RPMI7951 (cell line): ENCODE data around the gene CTNNA1. TPM values are rescaled to one million over a fixed set of nuclear protein-coding genes. Genes with fewer than 3 reads are reported as not detected.

Experiments used
- DNase-seq: peaks from one replicate; pipeline ENCODE4 v3.0.0-alpha.2; 2012; ENCODE audit warnings: low read depth
- total RNA-seq: library from RNA; depleted of rRNA; stranded (reverse); fragments of >200 nt; shearing (Covaris generic); gene quantifications from 2 replicates; pipeline ENCODE4 v1.2.3, GENCODE V29; 2014

CTNNA1 gene
- total RNA-seq, 1 experiment from 2014 or later = 243 TPM

DNA sequence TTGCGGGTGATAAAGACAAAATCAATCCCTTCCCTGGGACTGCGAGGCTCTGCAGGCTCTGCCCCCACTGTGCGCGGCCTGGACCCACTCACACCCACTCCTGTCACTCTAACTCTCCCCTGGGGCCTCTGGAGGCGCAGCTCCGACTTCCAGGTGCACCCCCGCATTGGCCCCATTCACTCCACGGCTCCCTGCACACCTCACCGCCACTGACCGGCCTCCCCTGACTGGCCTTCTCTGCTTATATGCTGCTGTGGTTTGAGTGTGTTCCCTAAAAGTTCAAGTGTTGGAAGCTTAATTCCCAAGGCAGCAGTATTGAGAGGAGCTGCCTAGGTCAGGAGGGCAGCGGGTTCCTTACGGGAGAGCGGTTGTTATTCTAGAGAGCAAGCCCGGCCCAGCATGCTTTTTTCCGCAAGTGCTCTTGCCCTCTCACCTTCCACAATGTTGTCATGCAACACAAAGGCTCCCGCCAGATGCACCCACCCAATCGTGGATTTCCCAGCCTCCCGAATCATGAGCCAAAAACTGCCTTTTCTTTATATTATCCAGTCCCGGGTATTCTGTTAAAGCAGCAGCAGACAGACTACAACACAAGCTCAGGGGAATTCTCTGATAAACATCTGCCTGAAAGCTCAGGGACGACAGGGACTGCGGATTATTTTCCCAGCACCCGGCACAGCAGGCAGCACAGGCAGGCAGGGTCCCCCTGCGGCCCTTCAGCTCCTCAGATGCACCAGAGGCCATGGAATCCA is 195.4 kb downstream of the CTNNA1 start:
- DNase-seq = no peak

DNA sequence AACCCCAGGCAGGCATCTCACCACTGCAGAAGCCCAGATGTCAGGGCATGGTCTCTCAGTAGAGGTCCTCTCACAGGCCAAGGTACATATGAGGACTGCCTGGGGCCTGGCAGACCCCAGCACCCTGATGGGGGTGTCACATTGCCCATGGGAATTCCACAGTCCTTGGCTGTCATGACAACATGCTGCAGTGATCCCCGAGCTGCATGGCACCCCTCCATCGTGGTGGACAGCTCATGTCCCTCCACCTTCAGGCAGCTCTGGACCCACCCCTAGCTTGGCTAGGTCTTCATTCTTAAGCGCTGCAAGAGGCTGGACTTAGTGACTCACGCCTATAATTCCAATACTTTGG is 196.0 kb downstream of the CTNNA1 start:
- no peak for DNase-seq

DNA sequence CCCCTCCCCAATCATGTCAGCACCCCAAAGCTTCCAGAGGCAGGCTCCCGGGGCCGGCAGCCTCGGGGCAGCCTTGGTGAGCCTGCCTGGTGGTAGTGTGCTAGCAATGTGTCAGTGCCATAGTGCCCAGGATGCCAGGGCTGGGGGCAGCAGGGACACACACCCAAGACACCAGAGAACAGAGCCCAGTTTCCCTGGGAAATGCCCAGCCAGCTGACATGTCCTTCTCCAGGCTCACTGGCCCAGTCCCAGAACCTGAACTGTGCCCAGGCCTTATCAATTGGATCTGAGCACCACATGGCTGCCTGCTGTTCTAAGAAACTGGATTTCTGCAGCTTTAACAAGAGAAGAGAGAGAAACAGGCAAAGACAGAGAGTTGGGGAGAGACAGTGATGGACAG is 196.8 kb downstream of the CTNNA1 start:
- DNase-seq = no peak

DNA sequence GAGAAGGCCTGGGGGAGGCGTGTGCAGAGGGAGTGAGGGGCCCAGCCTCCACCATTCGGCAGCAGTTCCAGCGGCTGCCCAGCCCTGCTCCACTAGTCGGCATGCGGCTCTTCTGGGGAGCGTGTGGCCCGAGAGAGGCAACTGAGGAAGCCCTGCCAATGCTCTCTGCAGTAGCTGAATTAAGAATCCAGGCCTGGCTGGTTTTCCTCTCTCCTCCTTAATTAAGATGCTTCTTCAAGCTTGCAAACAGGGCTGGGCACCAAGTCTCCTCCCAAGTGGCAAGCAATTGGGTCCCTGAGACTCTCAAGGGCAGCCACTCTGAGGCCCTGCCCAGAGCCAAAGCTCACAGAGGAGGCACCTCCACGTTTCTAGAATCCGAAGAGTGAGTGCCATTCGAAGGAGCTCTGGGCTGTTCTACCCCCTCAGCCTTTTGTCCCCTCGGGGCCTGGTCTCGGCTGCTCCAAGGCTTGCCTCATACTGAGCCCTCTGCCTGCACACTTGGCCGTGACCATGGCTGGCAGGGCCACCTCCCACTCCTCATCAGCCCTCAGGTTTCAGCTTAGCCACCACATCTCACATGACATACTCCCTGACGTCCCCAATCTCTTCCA is 197.3 kb downstream of the CTNNA1 start:
- no peak for DNase-seq

DNA sequence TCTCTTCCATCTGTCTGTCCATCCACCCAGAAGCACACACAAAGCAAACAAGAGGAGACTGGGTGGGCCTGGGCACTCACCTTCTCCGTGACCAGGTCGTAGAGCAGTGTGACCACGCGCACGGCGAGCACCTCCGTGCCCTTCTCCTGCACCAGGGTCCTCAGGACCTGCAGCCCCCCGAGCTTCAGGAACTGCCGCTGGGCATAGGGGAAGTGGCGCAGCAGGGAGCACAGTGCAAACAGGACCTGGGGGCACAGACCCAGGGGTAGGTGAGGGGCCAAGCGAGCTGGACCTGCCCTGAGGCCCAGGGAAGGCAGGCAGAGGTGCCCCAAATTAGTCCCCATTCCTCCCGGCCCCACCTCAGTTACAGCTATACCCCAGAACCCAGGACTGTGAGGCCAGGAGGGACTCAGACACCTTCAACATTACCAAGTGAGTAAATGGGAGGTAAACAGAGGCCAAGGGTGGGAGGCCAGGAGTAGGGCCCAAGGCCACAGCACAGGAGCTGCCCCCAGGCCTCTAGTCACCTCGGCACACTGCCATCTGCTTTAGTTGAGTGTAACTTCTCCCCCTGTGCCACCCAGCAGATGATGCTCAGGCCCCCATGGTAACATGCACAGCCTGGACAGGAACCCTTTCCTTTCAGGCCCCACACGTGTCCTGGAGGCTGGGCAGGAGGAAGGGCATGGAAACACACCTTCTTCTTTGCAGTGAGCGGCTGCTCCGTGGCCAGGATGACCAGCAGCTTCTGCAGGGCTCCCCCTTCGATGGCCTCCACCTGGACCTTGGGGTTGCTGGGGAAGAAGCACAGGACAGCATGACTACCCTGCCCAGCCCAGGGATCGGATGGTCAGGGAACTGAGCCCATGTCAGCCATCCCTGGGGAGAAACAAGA is 198.1 kb downstream of the CTNNA1 start:
- no peak for DNase-seq

DNA sequence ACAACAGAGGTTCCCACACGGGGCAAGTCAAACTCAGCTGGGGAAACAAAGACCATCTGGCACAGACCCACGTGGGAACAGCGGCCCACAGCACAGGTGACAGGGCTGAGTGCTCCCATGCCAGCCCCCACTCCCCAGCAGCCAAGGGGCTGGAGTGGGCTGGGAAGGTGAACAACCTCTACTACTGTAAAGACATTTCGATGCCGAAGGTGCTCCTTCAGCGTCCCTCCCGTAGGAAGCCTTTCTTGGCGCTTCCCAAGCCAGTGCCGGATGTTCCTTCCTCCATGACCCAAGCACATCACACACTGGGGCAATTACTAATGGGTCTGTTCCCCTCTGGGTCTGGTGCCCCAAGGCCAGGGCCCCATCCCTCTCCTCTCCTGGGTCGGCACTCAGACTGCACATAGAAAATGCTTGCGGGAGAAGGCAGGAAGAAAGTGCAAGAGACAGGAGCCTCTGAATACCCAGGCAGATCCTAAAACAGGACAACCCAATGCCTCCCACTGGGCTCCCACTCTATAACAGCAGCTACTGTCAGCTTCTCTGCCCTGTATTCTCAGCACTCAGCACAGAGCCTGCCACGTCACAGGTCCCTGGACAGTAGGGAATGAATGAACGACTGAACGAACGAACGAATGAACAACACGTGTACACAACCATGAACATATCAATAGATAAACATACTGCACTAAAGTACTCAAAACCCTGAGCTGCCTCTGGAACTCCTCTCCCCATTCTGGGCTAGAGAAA is 198.9 kb downstream of the CTNNA1 start:
- DNase-seq = no peak

DNA sequence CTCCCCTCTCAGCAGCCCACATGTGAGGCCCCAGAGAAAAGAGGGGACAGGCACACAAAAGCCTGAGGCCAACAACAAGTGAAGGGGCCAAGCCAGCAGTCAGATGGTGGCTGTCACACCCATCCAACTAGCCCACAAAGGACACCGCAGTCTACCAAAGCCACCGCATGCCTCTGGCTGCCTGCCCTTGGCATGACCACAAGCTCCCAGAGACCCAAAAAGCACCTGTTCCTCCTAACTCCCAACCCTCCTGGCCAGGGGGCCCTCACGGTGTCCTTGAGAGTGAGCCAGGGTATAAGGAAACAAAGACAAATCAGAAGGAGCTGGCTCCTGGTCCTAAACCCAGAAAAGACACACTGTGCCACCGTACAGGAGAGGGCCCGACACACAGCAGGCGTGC is 199.7 kb downstream of the CTNNA1 start:
- DNase-seq = peak; percentile 23

DNA sequence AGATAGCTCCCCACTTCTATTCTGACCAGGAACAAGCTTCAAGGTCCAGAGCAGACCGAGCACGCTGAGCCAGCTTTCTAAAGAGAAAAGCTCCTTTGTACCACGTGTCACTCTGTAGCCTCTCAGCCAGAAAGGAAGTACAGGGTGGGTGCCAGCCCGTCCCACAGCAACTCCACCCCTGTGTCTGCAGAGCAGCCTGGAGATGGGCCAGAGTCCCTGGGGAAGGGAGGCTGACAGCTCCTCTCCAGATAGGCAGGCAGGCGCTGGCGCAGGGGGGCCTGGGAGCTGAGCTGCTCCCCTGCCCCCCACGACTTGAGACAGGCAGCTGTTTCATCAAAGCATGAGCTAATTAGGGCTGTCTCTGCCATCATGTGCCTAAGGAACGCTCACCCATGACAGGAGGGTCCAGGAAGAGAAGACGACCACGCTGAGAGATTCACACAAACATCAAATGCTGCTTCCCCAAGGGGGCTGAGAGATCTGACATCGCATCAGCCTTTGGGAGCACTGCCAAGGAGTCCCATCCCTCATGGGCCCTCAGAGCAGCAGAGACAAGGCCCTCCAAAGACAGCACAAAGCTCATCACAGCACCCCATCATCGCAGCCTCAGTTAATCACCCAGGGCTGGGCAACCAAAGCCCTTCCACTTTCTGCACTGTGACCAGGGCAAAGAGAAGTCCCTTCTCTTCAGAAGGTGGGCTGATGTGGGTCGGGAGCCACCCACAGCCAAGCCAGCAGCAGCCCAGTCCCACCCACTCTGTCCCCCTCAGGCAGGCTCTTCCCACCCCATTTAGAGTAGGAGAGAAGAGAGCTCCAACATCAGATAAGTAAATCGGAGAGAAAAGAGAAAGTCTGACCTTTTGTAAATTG is 200.4 kb downstream of the CTNNA1 start:
- peak; percentile 69 for DNase-seq

DNA sequence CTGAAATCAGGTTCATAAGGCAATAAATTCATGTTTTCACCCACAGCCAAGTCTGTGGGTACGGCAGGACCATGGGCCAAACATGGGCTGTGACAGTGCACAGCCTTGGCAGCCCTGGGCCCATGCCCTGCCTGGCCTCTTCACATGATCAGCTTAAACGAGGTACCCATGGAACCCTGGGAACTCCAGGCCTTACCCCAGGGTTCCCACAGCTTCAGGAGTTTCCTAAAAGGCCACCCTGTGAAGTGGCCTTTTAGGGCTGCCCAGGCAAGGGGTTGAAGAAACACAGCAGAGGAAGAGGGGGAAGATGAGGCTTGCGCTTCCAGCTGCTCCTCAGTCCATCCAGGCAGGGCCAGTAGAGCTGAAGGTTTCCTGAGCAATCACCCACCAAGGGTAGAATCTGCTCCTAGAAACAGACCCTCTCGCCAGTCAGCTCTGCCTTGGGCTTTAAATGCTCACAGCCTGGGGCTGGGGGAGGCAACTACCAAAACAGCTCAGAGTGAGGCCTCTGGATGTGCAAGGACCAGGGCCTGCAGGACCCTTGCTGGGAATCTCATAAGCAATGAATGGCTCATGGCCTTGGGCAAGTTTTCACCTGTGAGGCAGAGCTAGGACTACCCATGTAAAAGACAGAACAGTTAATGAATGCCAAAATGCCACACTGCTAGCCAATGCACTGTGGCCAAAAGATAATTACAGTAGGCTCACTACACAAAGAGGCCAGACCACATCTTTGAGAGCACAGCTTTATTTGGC is 201.2 kb downstream of the CTNNA1 start:
- no peak for DNase-seq

DNA sequence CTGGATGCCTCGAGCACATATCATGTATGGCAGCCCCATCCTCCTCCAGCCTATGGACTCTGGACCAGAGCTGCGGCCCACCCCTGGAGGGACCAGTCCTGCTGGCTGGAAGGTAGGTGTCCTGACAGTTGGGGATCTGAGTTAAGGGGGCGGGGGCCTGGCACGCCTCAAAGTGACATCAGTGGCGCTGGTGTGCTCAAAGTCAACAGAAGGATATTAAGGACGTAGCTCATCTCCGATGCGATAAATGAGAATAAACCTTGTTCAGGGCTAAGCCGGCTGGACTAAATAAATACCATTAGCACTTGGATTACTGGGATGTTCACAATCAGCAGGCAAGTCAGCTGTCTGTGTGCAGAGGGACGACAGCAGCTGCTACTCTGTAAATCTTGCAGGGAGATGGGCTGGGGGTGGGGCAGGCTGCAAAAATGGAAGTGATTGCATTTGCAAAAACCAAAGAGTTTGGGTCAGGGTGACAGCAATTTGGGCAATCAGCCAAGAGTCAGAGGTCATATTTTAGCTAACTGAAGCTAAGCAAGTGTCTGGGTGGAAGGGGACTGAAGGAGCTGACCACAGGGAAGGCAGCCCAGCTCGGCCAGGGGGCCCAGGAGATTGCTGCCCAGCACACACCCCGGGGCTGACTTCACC is 201.9 kb downstream of the CTNNA1 start:
- no peak for DNase-seq

DNA sequence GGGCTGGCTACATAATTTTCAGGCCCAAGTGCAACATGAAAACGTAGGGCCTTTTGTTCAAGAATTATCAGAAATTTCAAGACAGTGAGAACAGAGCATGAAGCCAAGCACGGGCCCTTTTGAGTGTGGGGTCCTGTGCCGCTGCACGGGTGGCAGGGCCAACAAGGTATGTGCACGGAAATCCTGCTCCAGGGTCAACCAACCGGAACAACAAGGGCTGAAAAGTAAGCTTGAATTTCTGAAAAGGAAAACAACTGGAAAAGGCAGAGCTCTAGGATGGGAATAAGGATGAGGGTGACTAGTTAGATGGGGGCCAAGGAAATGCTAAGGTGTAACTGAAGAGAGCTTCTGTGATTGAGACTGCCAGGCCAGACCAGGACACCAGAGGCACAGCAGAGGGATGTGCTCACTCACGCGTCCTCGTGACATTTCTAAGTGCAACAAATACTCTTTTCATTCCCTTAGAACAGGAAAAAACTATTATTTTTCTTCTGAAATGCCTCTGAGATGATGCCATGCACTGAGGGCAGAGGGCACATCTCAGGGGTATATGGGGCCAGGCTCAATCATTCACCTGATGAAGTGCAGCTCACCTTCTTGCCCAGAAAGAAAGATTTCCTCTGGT is 202.6 kb downstream of the CTNNA1 start:
- DNase-seq = no peak

DNA sequence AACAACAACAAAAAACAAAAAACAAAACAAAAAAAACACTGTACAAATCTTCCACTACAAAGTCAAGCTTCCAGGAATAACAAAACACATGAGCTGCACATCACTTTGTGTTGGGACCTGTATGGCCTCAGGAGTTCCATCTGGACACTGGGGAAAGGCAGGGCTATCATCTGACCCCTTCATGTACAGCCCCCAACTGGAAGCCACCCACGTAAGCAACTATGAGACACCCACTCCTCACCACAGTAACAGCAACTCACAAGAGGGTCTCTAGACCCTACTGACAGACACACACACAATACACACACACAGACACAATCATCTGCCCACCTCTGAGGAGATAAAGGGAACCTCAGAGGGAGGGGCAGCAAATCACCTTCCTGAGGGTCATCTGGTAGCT is 203.6 kb downstream of the CTNNA1 start:
- DNase-seq = no peak

DNA sequence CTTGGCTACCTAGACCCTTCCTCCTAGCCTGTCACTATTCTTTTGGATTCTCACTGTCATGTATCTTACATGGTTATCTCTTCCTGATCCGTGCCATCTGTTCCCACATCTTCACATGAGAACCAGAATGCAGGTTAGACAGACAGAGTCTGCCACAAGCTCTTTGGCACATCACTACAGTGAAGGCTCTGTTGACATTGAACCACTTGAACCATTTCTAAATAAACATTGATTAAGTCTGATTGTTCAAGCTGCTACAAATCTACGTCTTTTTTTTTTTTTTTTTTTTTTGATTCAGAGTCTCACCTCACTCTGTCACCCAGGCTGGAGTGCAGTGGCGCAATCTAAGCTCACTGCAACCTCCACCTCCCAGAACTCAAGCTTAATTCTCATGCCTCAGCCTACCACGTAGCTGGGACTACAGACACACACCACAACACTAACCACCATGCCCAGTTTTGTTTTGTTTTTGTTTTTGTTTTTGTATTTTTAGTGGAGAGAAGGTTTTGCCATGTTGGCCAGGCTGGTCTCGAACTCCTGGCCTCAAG is 207.0 kb downstream of the CTNNA1 start:
- DNase-seq = no peak

DNA sequence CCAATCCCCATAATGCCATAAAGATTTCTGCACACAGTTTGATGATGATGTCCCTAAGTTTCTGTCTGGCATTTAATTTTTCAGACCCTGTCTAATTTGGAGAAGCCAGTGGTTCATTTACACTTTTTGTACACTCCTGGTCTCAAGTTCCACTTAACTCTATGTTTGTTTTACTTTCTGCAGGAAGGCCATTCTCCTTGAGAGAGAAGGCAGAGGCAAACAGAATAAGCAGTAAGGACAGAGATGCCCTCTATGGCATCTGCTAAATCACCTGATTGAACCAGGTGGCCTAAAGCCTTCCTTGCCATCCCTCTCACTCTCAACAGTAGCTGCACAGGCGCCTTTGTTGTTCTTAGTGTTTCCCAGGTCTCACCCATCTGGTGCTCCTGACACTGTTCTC is 208.0 kb downstream of the CTNNA1 start:
- no peak for DNase-seq

DNA sequence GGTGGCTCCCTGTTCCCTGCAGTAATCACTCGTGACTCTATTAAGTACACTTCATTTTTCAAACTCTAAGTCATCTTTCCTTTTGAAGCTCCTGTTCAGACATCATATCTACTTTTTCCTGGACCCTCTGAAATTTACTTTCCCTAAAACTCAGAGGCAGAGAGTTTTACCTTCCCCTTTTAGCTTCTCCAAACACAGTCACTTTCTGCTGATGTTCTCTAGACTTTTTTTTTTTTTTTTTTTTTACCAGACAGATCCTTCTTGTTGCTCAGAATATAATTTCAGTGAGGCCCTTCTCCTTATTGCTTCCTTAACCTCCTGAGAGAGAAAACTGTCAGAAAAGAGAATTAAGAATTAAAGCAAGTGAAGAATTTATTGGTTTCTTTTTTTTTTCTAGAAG is 208.5 kb downstream of the CTNNA1 start:
- DNase-seq = no peak

DNA sequence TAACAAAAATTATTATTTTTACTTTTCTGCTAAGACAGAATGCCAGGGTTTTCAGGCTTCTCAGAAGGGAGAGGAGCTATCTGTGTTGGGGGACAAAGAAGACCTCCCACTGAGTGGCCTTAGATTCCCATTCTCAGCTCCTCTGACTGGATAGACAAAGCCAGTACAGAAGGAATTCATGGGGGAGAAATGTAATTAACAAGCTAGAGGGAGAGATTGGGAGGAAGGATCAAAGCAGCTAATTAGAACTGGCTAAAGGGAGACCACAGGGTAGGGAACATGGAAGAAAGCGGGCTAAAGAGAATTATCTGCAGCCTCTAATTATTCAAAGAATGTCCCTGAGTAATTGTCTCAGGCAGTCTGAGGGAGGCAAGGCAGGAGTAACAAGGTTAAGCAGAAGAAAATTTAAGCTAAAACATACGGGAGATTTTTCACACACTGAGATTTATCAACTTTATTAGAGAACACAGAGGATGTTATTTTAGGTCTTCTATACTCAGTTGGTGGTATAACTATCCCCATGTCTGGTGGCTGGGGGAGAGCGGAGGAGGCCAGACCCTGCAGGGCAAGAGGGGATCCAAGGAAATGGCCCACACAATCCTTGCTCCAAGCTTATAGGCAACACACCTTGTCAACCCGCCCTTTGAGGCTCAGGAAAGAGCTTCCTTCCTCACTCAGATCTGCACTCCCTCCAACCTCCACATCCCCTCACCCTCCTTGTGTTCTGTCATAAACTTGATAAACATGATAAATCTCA is 209.6 kb downstream of the CTNNA1 start:
- DNase-seq = no peak

DNA sequence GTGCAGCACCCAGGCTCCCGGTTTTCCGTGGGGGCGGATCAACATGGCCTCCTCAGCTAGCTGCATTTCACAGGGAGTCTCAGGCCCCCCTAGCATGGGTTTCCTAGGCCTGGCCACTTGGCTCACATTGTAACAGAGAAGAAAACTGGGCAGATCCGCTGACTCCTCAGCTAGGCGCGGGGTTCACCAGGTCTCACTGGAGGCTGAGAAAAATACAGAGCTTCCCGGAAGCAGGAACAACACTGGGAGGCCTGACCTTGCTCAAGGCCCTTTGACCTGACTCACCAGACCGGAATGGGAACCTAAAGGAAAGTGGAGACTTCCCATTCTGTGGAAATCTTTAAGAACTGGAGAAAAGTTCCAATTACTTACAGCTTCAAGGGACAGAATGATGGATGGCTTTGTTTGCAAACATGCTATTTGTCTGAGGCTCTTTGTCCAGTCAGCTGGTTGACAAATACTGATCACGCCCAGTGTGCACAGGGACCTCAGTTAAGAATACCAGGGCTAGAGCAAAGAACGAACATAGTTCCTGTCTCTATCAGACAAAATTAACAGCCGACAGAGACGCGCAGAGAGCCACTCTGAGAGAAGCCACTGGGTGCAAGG is 210.6 kb downstream of the CTNNA1 start:
- peak; percentile 11 for DNase-seq
